Measurements from ENCODE around the gene KRTAP20-1.

KRTAP20-1 gene, protein sequence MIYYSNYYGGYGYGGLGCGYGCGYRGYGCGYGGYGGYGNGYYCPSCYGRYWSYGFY

DNA sequence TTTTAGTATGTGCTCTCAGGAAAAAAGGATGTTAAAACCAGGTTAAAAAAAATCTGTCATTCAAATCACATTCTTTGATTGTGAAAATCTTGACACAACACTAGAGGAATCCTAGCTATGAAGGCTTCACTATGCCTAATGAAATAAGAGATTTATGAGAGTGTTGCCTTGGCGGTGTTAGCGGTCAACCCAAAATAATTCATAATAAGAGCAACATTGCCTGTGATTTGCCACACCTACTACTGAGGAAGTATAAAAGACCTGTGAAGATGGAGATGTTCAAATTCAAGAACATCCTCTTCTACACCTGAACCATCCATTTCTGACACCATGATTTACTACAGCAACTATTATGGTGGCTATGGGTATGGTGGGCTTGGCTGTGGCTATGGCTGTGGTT lies at the start of gene KRTAP20-1:
Gene KRTAP20-1, plus strand, starts transcription at position 301 of the 400 bp plus-strand sequence. Its CDS starts 30 bp downstream, at position 331.
- no peak for DNase-seq

GRCh38 chr21:30567617-30568016 lies 48.6 kb upstream of the KRTAP20-1 start:
- no peak for DNase-seq

DNA sequence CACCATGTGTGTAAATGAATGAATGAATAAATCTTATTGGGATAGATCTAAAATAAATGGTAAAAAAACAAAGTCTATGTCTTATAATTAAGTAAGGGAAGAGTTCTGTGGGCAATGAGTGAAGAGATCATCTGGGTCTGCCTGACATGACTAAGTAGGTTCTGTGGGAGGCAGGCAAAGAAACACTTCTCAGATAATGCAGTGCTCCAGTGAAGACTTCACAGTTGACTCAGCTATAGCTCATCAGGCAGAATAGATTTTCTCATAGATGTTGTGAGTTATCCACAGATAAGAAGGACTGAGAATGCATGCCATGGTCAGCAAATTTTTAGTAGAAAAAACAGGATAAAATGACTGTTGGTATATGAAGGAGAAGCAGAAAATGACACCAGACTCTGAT lies 38.5 kb upstream of the KRTAP20-1 start:
- no peak for DNase-seq

- no peak for DNase-seq
These were observed 36.9 kb upstream of the KRTAP20-1 start for GRCh38 chr21:30579346-30579745.

GRCh38 chr21:30580132-30580531 lies 36.1 kb upstream of the KRTAP20-1 start:
- DNase-seq = no peak

GRCh38 chr21:30582870-30583269 lies 33.4 kb upstream of the KRTAP20-1 start:
- DNase-seq = no peak

- DNase-seq = no peak
These were observed 25.9 kb upstream of the KRTAP20-1 start, which contains the start of gene KRTAP22-2 for GRCh38 chr21:30590297-30590696. TSS of gene KRTAP22-2 (minus strand) at chr21:30590397.

DNA sequence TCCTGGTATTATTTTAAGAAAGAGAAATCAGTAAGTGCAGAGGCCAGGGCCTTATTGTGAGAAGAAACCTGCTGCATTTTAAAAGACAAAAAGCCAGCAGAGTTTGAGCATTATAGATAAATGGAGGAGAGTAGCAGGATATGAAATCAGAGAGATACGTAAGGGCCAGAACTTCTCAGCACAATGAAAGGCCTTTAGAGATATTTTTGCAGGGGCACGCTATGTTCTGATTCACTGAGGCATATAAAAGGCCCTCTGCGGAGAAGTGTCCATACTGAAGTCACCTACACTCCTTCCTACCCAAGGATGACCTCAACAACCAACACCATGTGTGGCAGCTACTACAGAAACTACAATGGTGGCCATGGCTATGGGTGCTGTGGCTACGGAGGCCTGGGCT lies 24.1 kb upstream of the KRTAP20-1 start, which contains the start of gene KRTAP6-3:
Gene KRTAP6-3, plus strand, starts transcription at position 301 of the 400 bp plus-strand sequence. Its CDS starts 6 bp downstream, at position 307.
- no peak for DNase-seq

DNA sequence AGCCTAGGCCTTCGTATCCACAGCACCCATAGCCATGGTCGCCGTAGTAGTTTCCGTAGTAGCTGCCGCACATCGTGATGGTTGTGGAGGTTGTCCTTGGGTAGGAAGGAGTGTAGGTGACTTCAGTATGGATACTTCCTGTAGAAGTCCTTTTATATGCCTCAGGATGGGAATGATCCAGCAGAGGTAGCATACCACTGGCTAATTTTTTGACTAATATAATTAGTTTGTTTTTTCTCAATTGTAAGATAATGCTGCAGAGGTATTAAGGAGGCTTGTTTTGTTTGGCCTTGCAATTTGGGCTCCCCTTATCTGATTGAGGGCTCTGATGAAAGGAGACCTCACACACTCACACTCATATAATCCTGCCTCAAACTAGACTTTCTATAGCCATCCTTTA lies 17.4 kb upstream of the KRTAP20-1 start, which contains the start of gene KRTAP6-2:
Gene KRTAP6-2, minus strand, starts transcription at position 101 of the 400 bp plus-strand sequence. Its CDS starts 28 bp downstream, at position 73.
- DNase-seq = no peak

DNA sequence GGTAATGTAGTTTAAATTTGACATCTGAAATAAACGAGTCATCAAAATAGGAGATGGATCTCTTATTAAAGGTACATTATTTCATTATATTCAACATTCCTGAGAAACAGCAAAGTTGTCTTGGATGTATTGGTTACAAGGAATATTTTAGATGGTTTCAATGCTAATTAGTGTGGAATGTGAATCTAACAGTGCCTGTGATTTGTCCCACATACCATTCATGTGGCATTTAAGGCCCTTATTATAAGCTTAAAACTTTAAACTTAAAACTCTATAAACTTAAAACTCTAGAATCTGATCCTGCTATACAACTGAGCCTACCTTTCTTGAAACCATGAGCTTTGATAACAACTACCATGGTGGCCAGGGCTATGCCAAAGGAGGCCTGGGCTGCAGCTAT lies 15.4 kb upstream of the KRTAP20-1 start, which contains the start of gene KRTAP22-1:
Gene KRTAP22-1, plus strand, starts transcription at position 301 of the 400 bp plus-strand sequence.
- DNase-seq = no peak

DNA sequence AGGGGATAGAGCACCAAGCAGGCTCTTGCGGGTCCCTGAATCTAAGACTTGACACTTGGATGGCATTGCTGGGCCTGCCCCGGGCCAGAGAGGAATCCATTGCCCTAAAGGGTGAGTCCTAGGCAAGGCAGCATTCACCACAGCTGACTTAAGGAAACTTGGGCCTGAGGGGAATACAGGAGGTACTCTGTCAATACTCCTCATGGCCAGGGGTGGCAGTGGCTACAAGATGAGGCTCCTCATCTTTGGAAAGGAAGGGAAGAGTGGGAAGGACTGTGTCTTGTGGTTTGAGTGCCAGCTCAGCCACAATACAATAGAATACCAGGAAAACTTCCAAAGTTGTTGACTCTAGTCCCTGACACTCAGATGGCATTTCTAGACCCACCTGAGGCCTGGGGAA lies 10.3 kb upstream of the KRTAP20-1 start:
- DNase-seq = no peak

- no peak for DNase-seq
These were observed 4.1 kb upstream of the KRTAP20-1 start for GRCh38 chr21:30612132-30612531.

DNA sequence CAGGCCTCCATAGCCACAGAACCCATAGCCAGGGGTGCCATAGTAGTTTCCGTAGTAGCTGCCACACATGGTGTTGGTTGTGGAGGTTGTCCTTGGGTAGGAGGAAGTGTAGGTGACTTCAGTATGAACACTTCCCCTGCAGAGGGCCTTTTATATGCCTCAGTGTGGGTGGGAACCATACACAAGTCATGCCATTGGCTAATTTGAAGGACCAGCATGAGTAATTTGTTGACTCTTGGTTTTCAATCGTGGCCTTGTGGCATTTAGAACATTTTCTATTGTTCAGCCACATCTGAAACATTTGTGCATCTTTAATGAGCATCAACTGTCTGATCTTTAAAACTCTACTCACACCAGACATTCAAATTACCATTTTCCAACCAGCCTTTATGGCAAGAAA lies 2.4 kb upstream of the KRTAP20-1 start, which contains the start of gene KRTAP6-1:
Gene KRTAP6-1, minus strand, starts transcription at position 95 of the 400 bp plus-strand sequence. Its CDS starts 26 bp downstream, at position 69.
- DNase-seq = no peak

DNA sequence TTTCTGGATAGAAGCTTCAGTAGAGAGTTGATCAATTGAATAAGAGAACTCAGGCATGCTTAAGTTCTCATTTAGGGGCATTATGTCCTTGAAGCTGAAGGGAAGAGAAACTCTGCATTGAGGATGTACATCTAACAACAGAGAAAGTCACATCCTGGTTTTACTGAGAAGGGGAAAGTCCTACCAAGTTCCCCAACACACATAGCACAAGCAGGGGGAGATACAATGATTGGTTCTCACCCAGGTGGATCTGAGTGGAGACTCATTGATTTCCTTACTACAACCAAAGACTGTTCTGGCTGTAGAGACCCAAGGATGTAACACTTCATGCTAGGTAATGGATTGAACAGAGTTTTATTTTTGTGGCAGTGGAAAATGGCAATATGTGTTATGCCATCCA lies 1.0 kb upstream of the KRTAP20-1 start:
- no peak for DNase-seq

- DNase-seq = no peak
These were observed 3.9 kb downstream of the KRTAP20-1 start for GRCh38 chr21:30620080-30620479.

GRCh38 chr21:30620522-30620921 lies 4.3 kb downstream of the KRTAP20-1 start, which contains the start of gene KRTAP20-4:
TSS of gene KRTAP20-4 (plus strand) at chr21:30620627.
- DNase-seq = no peak

- no peak for DNase-seq
These were observed 7.1 kb downstream of the KRTAP20-1 start for GRCh38 chr21:30623362-30623761.

DNA sequence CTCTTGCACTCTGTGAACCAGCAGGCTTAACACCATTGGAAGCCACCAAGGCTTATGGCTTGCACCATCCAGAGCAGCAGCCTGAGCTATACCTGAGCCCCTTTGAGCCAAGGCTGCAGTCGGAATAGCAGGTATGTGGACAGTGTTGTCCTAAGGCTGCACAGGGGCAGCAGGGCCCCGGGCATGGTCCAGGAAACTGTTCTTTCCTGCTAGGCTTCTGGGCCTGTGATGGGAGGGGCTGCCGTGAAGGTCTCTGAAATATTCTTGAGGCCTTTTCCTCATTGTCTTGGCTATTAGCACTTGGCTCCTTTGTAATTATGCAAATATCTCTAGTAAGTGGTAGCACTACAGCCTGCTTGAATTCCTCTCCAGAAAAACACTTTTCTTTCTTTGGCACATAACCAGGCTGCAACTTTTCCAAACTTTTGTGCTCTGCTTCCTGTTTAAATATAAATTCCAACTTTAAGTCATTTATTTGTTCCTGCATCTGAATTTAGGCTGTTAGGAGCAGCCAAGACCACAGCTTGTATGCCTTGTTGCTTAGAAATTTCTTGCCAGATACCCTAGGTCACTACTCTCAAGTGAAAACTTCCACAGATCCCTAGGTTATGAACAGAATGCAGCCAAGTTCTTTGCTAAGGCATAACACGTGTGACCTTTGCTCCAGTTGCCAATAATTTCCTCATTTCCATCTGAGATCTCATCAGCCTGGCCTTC lies 9.4 kb downstream of the KRTAP20-1 start:
- no peak for DNase-seq

DNA sequence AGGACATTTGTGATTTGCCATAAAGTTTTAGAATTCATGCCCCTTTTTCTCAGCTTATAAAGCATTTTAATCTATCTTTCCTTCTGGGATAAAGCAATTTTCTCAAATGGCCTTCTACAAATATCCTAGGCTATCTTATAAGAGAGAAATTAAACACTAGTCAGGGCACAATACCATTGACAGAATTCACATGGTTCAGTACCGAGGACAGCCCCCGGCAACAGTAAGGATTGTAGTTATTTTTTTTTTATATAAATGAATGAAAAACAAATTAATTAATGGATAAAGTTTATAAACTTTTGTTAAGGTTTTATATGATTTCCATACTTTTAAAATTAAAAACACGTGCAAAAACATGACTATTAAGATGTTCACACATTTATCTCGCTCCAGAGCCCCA lies 11.9 kb downstream of the KRTAP20-1 start:
- DNase-seq = no peak

DNA sequence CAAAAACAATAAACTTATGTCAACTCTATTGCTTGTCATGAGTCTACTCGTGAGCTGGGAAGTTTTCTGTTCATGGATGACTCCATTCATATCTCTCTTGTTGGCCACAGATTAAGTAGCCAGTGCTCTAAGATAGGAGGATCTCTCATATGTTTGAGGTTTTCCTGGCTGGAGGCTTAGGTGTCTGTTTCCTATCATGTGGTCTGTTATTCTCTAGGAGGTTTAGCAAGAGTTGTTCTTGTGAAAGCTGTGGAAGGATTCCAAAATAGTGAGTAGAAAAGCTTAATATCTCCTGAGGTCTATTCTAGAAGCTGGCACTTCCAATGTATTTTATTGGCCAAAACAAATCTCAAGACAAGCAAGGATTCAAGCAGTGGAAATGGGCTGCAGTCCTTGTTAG lies 13.0 kb downstream of the KRTAP20-1 start:
- DNase-seq = no peak

GRCh38 chr21:30634906-30635305 lies 18.7 kb downstream of the KRTAP20-1 start, which contains the start of gene KRTAP20-2:
TSS of gene KRTAP20-2 (plus strand) at chr21:30635206. CDS start at chr21:30635264, 58 bp downstream.
- DNase-seq = no peak

DNA sequence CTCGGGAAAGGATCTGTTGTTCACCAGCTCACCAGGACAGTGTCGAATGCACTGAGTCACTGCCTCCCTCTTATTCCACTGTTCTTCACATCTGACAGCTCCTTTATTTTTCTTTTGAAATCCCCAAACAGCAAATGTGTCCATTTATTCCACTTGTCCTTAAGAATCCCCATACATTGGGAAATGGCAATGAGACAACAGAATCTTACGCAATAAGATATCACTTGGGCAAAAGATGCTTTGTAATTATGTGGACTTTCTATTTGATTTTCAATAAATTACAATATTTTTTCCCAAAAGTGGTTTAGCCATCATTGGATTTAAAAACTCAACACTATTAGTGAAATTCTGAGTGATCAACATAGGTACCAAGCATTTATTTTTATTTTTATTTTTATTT lies 22.5 kb downstream of the KRTAP20-1 start:
- no peak for DNase-seq

GRCh38 chr21:30642564-30642963 lies 26.3 kb downstream of the KRTAP20-1 start, which contains the start of gene KRTAP20-3:
TSS of gene KRTAP20-3 (plus strand) at chr21:30642864.
- DNase-seq = no peak

GRCh38 chr21:30646904-30647414 lies 30.7 kb downstream of the KRTAP20-1 start:
- no peak for DNase-seq
